ENCODE data around the gene PLIN5.

- TF ChIP-seq CTCF (IDR thresholded peaks at IDR 0.05) (no peak), POLR2A (IDR thresholded peaks at IDR 0.05) (no peak), EP300 (IDR thresholded peaks at IDR 0.05) (no peak), POLR2AphosphoS5 (IDR thresholded peaks at IDR 0.05) (no peak)
Observed at GRCh38 chr19:4583961-4584669, 49.1 kb upstream of the PLIN5 start.
